Transverse colon (tissue), 4 donors: Measurements from ENCODE around the gene SLC12A2.

Experiments
- CTCF ChIP-seq, 5 experiments: fragments of 200-600 bp in 3 of 5; fragments of 450-650 bp in 2 of 5; sonication (generic) in 3 of 5; IDR thresholded peaks; 1 replicate in 2 of 5; 2 replicates in 3 of 5; pipeline ENCODE4 v1.5.1; 2016 to 2017; ENCODE audit warnings: antibody characterized with exemption in 5 of 5, inconsistent platforms in 3 of 5, mild to moderate bottlenecking in 2 of 5, moderate library complexity in 1 of 5
- EP300 ChIP-seq: sonication (generic); formaldehyde crosslinking; IDR thresholded peaks from one replicate; pipeline ENCODE4 v1.6.1; 2017; ENCODE audit warnings: antibody characterized with exemption, low read depth
- POLR2A ChIP-seq: fragments of 450-650 bp; IDR thresholded peaks from one replicate; pipeline ENCODE4 v1.6.1; 2016; ENCODE audit warnings: antibody characterized with exemption, mild to moderate bottlenecking, moderate library complexity
- POLR2AphosphoS5 ChIP-seq, 3 donors: sonication (generic); formaldehyde crosslinking; IDR thresholded peaks; one replicate each; pipeline ENCODE4 v1.6.1; 2016; ENCODE audit warnings: antibody characterized with exemption in 3 of 3

- TF ChIP-seq POLR2AphosphoS5 (IDR thresholded peaks at IDR 0.05) = no peak
- no peak for TF ChIP-seq POLR2A
- TF ChIP-seq CTCF (IDR thresholded peaks at IDR 0.05) = no peak
- no peak for TF ChIP-seq EP300
These were observed 9.4 kb upstream of the SLC12A2 start for GRCh38 chr5:128074171-128074570.
